Vagina (tissue), 2 donors: Measurements from ENCODE around the gene NAALADL1.
"Not testable (repeated sequence)": the region's sequence is repeated elsewhere in the genome, so short reads cannot be mapped to it uniquely, and the experiment has no call there.

Source experiments
- CTCF ChIP-seq, 3 experiments: fragments of 450-650 bp in 2 of 3; fragments of 200-600 bp in 1 of 3; sonication (generic) in 1 of 3; IDR thresholded peaks; one replicate each; pipeline ENCODE4 v1.5.1; 2017 to 2019; ENCODE audit warnings: antibody characterized with exemption in 3 of 3, mild to moderate bottlenecking in 2 of 3, moderate library complexity in 2 of 3
- POLR2A ChIP-seq, 2 donors: fragments of 450-650 bp; IDR thresholded peaks; one replicate each; pipeline ENCODE4 v1.6.1; 2017; ENCODE audit warnings: antibody characterized with exemption in 2 of 2, mild to moderate bottlenecking in 2 of 2, moderate library complexity in 2 of 2
- POLR2AphosphoS5 ChIP-seq, 2 donors: sonication (generic); formaldehyde crosslinking; IDR thresholded peaks; one replicate each; pipeline ENCODE4 v1.9.0; 2017; ENCODE audit warnings: antibody characterized with exemption in 2 of 2, mild to moderate bottlenecking in 2 of 2, low read depth in 1 of 2; ENCODE audit not compliant: insufficient read depth in 1 of 2

GRCh38 chr11:65003968-65004367, 54.4 kb downstream of the NAALADL1 start:
- not testable (repeated sequence) for TF ChIP-seq CTCF (IDR thresholded peaks at IDR 0.05); POLR2A (IDR thresholded peaks at IDR 0.05); POLR2AphosphoS5 (IDR thresholded peaks at IDR 0.05; ENCODE audit: insufficient read depth in 1 of 2, low read depth in 1 of 2)
